Measurements from ENCODE around the gene TMEM185B.
"Not testable (repeated sequence)": the region's sequence is repeated elsewhere in the genome, so short reads cannot be mapped to it uniquely, and the experiment has no call there.

TMEM185B gene

DNA sequence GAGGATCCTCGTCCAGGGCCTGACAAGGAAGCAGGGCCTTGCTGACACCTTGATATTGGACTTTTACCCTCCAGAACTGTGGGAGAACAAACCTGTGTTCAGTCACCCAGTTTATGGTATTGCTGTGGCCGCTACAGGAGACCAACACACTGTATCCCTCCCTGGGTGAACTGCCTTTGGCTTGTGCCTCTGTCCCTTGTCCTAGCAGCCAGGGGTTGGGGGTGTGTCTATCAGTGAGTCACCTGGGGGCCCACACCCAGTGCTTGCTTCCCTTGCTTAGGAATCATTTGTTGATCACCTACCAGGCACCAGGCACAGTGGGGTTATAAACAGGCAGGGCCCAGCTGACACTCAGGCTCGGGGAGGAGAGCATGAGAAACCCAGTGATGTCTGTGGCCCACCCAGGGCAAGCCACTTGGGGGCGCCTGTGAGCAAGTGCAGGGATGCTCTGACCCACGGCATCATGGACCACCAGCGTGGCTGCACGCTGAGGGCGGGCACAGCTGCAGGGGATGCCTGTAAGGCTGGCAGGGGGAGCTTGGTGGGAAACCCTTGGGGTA, 17.1 kb downstream of the TMEM185B start:
- no peak for DNase-seq (ENCODE audit: low read depth)

DNA sequence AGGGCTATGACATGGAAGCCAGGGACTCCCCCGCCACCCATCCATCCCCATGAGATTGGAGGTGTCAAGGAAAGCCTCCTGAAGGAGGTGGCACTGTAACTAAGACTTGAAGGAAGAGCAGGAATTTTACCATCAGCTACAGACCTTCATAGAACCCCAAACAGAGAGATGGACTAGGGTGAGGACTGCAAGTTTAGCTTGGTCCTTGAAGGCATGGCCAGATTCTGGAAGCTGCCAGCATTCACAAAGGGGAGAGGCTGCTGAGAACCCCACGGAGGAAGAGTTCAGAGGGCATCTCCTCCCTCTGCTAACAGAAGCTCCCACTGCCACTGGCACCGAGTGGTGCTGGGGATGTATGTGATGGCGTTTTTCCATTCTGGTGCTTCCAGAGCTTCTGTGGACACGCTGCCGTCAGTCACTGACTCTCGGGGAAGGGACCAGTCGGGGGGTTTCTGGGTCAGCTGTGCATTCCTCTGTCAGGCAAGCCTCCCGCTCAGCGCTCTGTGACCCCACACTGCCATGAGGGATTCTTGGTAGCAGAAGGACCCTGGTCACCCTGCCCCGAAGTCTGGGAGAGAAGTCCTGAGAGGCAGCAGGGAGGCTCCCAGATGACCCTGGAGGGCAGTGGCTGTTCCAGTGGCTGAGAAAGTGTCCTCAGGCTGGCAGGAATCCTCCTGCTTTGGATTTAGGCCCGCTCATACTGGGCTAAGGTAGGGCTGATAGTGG, 18.1 kb downstream of the TMEM185B start:
- no peak for DNase-seq (ENCODE audit: low read depth)

DNA sequence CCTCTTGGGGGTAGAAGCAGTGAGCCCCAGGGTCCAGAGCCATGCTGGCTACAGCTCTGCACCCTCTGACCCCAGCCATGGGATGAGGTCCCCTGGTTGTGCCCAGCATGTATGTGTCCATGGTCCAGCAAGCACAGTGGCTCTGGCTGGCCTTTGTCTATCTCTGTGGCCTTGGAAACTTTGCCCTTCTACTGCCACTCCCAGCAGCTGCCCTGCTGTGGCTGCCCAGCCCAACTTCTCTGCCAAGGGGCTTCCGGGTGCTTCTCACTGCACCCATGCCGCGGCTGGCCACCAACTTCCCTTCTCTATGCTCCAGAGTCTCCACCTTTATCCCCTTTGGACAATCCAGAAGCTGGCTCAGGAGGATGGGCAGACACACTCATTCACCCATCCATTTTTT, 18.8 kb downstream of the TMEM185B start:
- no peak for DNase-seq (ENCODE audit: low read depth)

DNA sequence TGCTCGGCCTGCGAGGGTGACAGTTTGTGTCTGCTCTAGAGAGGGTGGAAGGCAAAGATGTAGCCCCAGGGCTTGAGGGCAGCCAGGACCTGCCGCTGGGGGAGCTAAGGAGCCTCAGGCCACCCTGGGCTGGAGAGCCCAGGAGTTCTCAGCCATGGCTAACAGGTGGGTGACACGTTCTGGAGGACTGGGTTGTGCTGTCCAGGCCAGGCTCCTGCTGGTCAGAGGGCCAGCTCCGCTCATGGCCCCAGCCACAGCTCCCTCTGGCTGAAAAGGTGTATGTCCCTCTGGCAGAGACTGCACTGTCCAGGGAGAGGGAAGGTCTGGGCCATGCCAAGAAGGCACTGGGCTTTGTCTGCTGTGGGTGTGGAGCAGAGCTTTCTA, 19.2 kb downstream of the TMEM185B start:
- DNase-seq (ENCODE audit: low read depth) = no peak

DNA sequence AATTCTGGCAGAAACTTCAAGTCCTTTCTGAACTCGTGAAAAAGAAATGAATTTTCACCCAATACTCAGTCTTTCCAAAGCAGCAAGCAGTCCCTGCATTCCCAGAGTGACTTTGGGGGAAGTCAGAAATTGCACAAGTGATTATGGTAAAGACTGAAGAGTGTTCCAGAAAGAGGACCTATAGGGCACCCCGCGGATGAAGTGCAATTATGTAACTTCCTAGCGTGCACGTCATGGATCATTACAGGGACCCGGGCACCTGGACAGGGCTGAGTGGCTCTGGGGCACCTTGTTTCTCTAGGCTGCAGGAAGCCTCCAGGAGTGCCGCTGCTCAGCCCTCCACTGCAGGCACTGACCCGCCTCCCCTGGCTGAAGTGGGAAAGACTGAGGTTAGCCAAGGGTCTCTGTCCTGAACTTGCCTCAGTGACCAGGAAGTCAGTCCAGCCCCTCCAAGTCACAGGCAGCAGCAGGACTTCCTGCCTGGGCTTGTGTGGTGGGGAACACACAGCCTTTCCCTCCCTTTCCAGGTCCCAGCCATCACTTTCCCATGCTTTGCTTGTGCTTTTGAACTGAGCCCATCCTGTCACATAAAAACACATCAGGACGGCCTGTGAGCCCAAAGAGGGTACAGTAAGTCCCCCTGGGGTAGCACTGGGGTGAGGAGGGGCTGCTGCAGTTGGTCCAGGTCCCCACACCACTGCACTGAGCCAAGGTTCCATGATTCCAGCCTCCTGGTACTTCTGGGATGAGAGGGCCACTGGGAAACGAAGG, 19.8 kb downstream of the TMEM185B start:
- DNase-seq (ENCODE audit: low read depth) = no peak

DNA sequence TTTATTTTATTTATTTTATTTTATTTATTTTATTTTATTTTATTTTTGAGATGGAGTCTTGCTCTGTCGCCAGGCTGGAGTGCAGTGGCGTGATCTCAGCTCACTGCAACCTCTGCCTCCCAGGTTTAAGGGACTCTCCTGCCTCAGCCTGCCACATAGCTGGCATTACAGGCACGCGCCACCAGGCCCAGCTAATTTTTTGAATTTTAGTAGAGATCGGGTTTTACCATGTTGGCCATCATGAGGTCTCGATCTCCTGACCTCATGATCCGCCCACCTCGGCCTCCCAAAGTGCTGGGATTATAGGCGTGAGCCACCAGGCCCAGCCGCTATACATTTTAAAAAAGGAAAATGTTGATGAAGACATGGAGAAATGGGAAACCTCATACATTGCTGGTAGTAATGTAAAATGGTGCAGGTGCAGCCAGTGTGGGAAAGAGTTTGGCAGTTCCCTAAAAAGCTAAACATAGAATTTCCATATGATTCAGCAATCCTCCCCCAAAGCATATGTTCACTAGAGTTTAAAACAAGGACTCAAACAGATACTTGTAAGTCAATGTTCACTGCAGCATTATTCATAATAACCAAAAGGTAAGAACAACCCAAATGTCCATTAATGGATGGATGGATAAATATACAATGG, 23.3 kb downstream of the TMEM185B start:
- not testable (repeated sequence) for DNase-seq (ENCODE audit: low read depth)

DNA sequence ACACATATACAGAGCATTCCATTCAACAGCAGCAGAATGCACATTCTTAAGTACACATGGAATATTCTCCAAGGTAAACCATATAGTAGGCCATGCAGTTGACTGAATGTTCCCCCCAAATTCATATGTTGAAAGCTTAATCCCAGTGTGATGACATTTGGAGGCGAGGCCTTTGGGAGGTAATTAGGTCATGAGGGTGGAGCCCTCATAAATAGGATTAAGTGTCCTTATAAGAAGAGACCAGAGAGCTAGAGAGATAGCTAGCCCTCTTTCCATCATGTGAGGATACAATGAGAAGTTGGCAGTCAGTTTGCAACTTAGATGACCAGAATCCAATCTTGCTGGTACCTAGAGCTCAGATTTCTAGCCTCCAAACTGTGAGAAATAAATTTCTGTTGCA, 27.6 kb downstream of the TMEM185B start:
- no peak for DNase-seq (ENCODE audit: low read depth)

DNA sequence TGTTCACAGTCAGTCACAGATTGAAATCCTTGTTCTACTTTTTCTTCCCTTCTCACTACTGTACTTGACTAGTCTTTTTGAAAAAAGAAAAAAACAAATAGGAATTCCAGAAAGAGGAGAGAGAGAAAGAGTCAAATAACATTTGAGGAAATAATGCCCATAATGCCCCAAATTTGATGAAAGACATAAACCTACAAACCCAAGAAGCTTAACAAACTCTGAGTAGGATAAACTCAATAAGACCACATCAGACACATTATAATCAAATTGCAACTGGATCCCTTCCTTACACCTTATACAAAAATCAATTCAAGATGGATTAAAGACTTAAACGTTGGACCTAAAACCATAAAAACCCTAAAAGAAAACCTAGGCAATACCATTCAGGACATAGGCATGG, 30.9 kb downstream of the TMEM185B start:
- no peak for DNase-seq (ENCODE audit: low read depth)

DNA sequence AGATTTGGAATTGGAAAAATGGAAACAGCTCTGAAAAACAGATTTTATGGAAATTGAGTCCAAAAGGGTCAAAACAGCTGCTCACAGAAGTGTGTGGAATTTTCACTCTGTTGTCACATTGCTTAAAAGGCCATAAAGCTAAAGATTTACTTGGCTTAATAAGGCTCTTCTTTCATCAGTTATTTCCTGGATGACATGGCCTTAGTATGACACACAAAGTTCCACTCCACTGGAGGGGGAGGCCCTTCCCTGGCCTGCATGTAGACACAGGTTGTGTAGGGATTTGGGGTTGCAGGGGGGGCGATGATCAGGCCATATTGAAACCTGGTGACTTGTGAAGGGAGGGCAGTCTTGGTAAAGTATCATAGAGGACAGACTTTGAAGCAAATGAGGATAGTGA, 34.0 kb downstream of the TMEM185B start:
- DNase-seq (ENCODE audit: low read depth) = no peak

DNA sequence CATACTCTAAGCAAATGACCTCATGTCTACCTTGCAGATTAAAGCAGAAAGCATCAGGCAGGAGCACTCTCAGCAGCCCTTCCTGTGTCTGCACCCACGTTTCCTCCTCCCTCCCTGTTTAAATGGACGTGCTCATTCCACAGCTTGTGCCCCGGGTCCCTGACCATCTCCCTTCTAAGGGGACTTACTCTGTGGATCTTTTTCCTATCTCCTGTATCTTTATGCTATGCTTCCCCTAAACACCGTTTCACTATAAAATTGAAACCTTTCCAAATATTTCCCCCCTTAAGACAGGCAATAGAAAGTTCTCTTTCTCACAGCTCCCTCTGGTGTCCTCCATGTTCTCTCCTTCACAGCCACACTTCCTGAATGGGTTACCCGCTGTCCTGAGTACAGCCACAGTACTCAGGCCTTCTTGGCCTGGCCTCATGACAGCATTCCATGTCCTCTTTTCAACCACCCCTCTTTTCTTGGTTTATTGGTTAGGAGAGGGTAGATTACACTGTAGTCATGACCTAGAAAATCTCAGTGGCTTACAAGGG, 41.1 kb downstream of the TMEM185B start:
- DNase-seq (ENCODE audit: low read depth) = no peak

DNA sequence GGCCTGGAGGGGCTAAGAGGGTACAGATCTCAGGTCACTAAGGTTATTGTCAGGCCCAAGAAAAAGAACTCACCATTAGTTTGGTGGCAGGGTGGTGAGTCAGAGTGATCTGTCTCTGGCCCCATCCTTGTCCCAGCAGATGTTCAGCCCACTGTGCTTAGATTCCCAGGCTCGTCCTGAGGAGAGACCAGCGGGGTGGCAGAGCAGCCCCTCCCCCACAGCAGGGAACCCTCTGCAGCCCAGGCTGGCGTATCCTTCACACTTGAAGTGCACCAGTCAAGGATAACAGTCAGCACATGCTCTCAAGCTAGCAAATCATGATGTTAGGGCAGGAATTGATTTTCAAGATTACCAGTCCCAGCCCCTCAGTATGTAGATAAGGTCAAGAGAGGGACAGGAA, 43.1 kb downstream of the TMEM185B start:
- no peak for DNase-seq (ENCODE audit: low read depth)

DNA sequence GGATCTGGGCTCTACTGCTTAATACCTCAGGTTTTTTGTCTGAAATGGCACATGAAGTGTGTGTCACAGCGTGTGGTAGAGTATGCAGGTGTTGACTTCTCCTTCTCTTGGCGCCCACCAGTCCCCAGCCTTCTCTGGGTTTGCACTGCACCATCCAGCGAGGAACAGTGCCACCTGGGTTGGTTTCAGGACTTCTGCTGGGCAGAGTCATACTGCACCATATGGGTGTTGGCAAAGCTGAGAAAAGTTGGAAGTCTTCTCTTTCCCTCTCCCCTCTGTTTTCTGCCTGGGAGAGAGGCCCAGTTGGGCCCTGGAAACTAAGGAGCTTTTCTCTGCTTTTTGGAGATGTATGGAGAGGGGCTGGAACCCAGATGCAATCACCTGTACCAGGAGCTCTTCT, 43.8 kb downstream of the TMEM185B start:
- no peak for DNase-seq (ENCODE audit: low read depth)

DNA sequence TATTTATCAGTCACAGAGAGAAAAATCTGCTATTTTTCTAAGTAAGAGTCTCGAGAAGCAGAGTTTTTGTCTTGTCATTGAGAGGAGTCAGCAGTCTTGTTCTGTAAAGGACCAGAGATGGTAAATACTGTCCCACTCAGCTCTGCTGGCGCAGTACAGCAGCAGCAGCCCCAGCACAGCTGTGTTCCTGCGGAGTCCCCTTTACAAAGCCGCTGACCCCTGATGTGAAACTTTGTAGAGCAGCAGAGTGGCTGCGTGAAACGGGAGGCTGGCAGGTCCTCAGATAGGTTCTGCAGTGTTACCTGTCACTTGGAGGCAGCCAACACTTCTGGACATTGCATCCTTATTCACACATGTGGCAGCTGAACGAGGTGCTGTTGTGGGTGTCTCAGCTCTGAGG, 45.2 kb downstream of the TMEM185B start:
- no peak for DNase-seq (ENCODE audit: low read depth)

DNA sequence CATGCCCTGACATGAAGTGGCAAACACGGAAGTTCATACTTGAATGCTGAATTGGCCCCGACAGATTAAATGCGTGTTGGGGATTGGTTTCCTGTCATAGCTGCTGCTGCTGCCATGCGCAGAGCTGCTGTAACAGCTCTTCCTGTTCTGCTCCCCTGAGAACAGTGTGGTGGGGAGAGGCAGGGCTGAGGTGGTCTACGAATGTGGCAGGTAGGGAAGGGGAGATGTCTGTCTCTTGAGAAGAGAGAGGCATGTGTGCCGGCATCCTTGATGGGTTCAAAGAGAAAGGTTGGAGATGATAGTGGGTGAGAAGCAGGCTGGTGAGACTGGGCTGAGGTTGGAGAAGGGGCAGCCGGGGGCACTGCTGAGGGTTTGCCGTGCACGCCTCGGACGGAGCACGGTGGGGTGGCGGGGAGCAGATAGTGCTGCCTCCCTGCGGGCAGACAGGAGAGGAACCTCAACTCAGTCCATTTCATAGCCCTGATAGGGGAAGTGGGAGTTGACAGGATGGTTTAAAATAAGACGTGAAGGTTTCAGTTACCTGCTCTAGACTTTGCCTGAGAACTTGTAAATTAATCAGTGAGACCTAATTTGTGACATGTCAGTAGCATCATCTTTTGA, 46.1 kb downstream of the TMEM185B start:
- DNase-seq (ENCODE audit: low read depth) = no peak

DNA sequence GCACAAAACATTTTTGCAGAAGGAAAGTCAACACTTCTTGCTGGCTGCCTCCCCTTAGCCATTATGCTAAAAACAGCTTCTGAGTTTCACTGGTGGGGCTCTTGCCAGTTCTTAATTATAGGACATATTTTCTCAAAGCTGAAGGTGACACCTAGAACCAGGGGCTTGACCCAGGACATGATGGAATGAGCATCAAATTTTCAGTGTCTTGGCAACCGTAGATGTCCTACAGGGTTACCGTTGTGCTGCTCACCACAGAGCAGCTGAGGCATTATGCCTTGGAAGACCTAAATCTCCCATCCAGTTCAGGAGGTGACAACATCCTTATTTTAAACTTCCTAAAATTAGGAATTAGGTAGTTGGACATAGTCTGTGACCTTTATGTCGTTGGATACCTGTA, 46.7 kb downstream of the TMEM185B start:
- no peak for DNase-seq (ENCODE audit: low read depth)

DNA sequence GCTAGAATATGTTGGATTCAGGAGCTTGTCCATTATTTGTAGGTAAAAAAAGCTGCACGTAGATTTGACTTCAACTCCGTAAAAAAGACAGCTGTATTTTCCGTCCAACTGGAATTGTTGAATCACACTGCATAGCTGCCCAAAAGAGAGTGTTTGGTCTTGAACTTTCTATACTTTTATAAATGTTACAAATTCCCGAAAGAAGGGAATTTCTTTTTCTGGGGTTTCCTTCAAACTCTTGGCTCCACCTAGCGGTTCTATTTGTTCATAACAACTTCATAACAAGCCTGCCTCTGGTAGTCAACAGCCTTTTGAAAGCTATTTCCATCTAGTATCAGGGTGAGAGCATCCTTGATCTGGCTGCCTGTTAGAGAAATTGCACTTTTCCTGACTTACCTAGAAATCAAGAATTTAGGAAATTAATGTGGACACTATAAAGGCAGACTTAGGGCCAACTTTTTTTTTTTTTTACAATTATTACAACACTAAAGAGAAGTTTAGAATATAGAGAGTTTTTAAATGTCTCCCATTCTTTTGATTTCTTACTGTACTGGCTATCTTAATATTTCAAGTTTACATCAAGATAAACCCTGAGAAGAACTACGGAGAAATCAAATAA, 48.1 kb downstream of the TMEM185B start:
- peak; percentile 55 for DNase-seq (ENCODE audit: low read depth)
